Suprapubic skin (tissue), 4 donors: ENCODE measurements around the gene CHAC1.

Source experiments
- CTCF ChIP-seq, 2 donors: fragments of 200-600 bp in 1 of 2; fragments of 450-650 bp in 1 of 2; sonication (generic) in 1 of 2; IDR thresholded peaks; one replicate each; pipeline ENCODE4 v1.5.1; 2016 to 2019; ENCODE audit warnings: antibody characterized with exemption in 2 of 2, mild to moderate bottlenecking in 1 of 2, moderate library complexity in 1 of 2
- EP300 ChIP-seq: sonication (generic); formaldehyde crosslinking; IDR thresholded peaks from one replicate; pipeline ENCODE4 v1.6.1; 2017; ENCODE audit warnings: antibody characterized with exemption
- POLR2A ChIP-seq, 2 donors: fragments of 450-650 bp; IDR thresholded peaks; one replicate each; pipeline ENCODE4 v1.6.1; 2017; ENCODE audit warnings: antibody characterized with exemption in 2 of 2, mild to moderate bottlenecking in 2 of 2, moderate library complexity in 2 of 2
- POLR2AphosphoS5 ChIP-seq, 3 donors: sonication (generic); formaldehyde crosslinking; IDR thresholded peaks; one replicate each; pipeline ENCODE4 v1.6.1; 2017; ENCODE audit warnings: antibody characterized with exemption in 3 of 3

DNA sequence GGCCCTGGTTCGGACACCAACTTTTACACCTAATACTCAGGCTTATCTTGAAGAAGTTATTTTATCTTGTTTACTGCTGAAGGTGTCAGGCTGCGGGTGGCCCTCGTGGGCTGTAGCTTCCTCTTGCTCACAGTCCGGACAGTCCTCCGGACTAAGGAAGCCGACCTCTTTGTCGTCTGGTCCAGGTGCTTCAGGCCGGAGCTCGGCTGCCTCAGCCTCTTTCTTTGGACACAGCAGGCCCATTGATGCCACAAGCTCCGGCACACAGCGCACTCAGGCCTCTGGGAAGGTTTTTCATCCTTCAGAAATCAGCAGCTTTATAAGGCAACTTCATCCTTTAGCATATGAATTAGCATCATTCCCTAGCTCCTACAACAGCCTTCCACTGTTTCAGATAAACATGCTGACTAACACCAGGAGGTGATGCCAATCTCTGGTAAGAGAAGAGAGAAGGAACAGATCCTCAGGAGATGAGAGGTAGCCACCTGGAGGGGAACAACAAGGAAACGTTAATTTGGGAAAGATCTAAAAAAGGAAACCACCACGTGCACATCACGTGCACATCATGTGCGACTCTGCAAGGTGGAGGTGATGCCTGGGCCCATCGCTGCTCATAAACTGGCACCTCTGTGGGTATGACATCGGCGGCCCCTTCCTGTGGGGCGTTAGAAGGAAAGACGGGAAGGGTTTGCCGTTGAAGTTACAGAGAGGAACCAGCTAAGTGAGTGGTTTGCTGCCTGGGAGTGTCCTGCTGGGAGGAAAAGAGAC is 4.4 kb upstream of the CHAC1 start:
- TF ChIP-seq EP300 (no peak), POLR2A (IDR thresholded peaks at IDR 0.05) (no peak), CTCF (IDR thresholded peaks at IDR 0.05) (no peak), POLR2AphosphoS5 (IDR thresholded peaks at IDR 0.05) (no peak)
